Measurements from ENCODE around the gene DEXI. TPM values are rescaled to one million over a fixed set of nuclear protein-coding genes. Genes with fewer than 3 reads are reported as not detected.

DEXI gene
- total and polyA plus RNA-seq, 2 of the 4 experiments (the other 2 are of a cell fraction), result 43.7 to 63.6 TPM

DNA sequence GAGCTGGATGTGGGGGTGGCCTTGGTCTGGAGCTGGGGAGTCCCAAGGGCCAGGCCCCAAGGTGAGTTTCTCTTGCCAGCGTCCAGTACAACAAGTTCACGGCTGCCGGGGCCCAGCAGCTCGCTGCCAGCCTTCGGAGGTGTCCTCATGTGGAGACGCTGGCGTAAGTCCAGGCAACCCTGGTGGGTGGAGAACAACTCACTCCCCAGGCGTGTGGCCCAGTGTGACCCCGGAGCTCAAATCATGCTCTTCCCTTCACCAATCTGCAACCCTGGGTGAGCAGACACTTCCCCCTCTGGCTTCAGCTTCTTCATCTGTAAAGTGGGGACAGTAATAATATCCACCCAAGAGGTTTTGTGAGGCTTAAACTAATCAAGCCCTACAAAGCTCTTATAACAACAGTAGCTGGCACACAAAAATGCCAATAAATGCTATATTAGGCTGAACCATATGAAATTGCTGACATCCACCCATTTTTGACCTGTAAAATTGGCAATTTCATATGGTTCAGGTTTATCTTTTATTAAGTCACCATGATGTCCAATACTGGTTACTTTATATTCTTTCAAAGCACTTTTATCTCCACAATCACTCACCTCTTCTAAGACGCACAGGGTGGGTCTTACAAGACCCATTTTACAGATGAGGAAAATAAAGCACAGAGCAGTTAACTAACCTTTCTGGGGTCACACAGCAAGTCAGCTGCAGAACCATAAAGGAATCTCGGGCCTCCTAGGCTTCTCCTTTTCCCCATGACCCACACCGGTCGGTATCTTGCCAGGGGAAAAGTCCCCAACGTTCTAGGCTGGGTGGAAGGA is 19.7 kb downstream of the DEXI start (continued):
- no peak for TF ChIP-seq BHLHE40 (IDR thresholded peaks at IDR 0.05; ENCODE audit: low read depth, low read length)

DNA sequence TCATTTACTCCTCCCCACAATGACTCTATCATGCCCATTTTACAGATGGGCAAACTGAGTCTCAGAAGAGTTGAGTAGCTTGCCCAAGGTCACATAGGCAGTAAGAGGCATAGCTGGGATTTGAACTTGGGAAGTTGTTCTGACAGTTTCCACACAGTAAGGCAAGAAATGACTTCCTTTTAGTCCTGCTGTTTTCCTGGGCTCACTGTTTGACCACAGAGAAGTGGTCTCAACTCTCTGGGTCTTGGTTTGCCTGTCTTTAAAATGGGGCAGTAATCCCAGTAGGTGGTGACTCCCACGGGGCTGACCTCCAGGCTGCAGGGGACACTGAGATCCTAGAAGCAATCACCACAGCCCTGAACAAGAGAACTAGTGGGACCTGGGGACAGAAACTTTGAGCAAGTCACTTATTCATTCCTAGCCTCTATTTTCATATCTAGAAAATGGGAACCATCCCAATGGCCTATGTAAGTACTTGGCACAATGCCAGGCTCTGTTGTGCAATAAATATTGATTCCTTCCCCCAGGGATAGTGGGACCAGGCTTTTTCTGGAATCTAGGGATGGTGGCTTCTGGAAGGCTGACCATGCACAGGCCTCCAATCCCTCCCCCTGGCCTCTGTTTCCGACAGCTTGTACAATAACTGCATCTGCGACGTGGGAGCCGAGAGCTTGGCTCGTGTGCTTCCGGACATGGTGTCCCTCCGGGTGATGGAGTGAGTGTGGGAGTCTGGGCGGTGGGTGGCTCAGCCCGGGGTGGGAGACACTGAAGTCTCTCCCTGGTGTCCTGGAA is 20.5 kb downstream of the DEXI start:
- H3K56ac ChIP-seq (ENCODE audit: extremely low read depth, insufficient read depth, low read length), result no peak overlapping the region
- H3K14ac ChIP-seq (replicated peaks; ENCODE audit: low read depth, low read length), result no peak overlapping the region
- H4K20me1 ChIP-seq (ENCODE audit: insufficient read depth, low read length), result no peaks in the 10 kb centered on the region; the same call in 1 of the 2 replicates
- CTCF ChIA-PET, result interaction anchor here (0.7 kb wide), 1 partner anchor 43 kb away, joined by 3 read pairs; no protein-coding TSS in a partner anchor
- H3K9me3 ChIP-seq (ENCODE audit: control insufficient read depth, insufficient read depth, low read length), result no peaks in the 10 kb centered on the region
- no peaks in the 10 kb centered on the region for H3K9me1 ChIP-seq (ENCODE audit: insufficient read depth, low read length)
- no peak overlapping the region for H3K27ac ChIP-seq (ENCODE audit: insufficient read depth, low read length)
- no CpG with 5 or more reads among the region's 10 CpGs for WGBS, 2 experiments (ENCODE audit: extremely low coverage in 2 of 2, insufficient read length in 1 of 2)
- no peak overlapping the region for H2AK5ac ChIP-seq (ENCODE audit: low read depth, low read length)
- in situ Hi-C loops (cut with MboI; ENCODE audit: low sequenced_read_pairs) (loop anchor here (25.0 kb wide), 1 partner anchor 659 kb away; no protein-coding TSS in a partner anchor), intact Hi-C loops (cut with micrococcal nuclease) (no loop called here), dilution Hi-C loops (cut with HindIII; ENCODE audit: low sequenced_read_pairs, unreplicated experiment) (no loop called here)
- no peak overlapping the region for H4K5ac ChIP-seq (ENCODE audit: low read depth, low read length)
- no peak overlapping the region for H2AFZ ChIP-seq (replicated peaks; ENCODE audit: low read length, poor library complexity)
- H4K8ac ChIP-seq (ENCODE audit: low read depth in 2 of 2, low read length in 2 of 2), result no peak overlapping the region
- no peak overlapping the region for H4K91ac ChIP-seq (ENCODE audit: insufficient read depth, low read depth, low read length)
- H3K4me3 ChIP-seq (ENCODE audit: insufficient read depth, low read depth, low read length), result no peak overlapping the region
- no peak for DNase-seq
- peaks cover 0 to 4% of the 10 kb centered on the region in 2 experiments; a peak in 1 of 4 replicates for H3K79me1 ChIP-seq (ENCODE audit: low read depth in 1 of 2, low read length in 2 of 2)
- H3K9ac ChIP-seq (ENCODE audit: low read depth, low read length), result no peak overlapping the region
- H3K27me3 ChIP-seq (ENCODE audit: control insufficient read depth, insufficient read depth, low read length), result no peaks in the 10 kb centered on the region
- no peak overlapping the region for H3K18ac ChIP-seq (ENCODE audit: low read depth, low read length)
- H2AK9ac ChIP-seq (replicated peaks; ENCODE audit: low read depth, low read length, poor library complexity), result no peak overlapping the region
- H3K4me1 ChIP-seq (ENCODE audit: control insufficient read depth, insufficient read depth, low read length), result peaks cover 5% of the 10 kb centered on the region
- TF ChIP-seq CEBPB (IDR thresholded peaks at IDR 0.05; ENCODE audit: low read depth, low read length) (peak; percentile 90), BHLHE40 (IDR thresholded peaks at IDR 0.05; ENCODE audit: low read depth, low read length) (no peak), RAD21 (IDR thresholded peaks at IDR 0.05; ENCODE audit: low read length) (no peak)
- TF ChIP-seq, protein P1, sequence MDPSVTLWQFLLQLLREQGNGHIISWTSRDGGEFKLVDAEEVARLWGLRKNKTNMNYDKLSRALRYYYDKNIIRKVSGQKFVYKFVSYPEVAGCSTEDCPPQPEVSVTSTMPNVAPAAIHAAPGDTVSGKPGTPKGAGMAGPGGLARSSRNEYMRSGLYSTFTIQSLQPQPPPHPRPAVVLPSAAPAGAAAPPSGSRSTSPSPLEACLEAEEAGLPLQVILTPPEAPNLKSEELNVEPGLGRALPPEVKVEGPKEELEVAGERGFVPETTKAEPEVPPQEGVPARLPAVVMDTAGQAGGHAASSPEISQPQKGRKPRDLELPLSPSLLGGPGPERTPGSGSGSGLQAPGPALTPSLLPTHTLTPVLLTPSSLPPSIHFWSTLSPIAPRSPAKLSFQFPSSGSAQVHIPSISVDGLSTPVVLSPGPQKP (IDR thresholded peaks at IDR 0.05; ENCODE audit: borderline replicate concordance, low read depth, low read length), result no peak
- no peak for ATAC-seq (ENCODE audit: low read depth)
- H2BK5ac ChIP-seq (ENCODE audit: low read depth, low read length, poor library complexity, severe bottlenecking), result no peak overlapping the region
- no peak overlapping the region for H3K4ac ChIP-seq (ENCODE audit: low read depth, low read length)
- no peak overlapping the region for H3K4me2 ChIP-seq (ENCODE audit: low read depth, low read length)
- H2BK15ac ChIP-seq (ENCODE audit: low read depth, low read length), result no peak overlapping the region
- H2BK120ac ChIP-seq (ENCODE audit: low read depth, low read length), result no peak overlapping the region
- POLR2A ChIA-PET (ENCODE audit: unreplicated experiment), result no interaction called here
- BruUV-seq (replicated peaks), result no TSS peak
- H3K23ac ChIP-seq (ENCODE audit: low read depth, low read length), result no peak overlapping the region
- H2BK20ac ChIP-seq (ENCODE audit: low read depth, low read length), result no peak overlapping the region
- H3K36me3 ChIP-seq (ENCODE audit: control insufficient read depth, insufficient read depth, low read length), result peaks cover 14% of the 10 kb centered on the region
